Stimulated activated CD4-positive, alpha-beta T cell treated with anti-CD3 and anti-CD28 coated beads, Interleukin-12 subunit alpha, Interleukin-12 subunit beta, amount 100 ng/mL, for 4 hours (primary cell): ENCODE measurements around the gene UBE2G2.

Source experiments
- DNase-seq: peaks from one replicate; pipeline ENCODE4 v3.0.0-alpha.2; 2020

The UBE2G2 gene

DNA sequence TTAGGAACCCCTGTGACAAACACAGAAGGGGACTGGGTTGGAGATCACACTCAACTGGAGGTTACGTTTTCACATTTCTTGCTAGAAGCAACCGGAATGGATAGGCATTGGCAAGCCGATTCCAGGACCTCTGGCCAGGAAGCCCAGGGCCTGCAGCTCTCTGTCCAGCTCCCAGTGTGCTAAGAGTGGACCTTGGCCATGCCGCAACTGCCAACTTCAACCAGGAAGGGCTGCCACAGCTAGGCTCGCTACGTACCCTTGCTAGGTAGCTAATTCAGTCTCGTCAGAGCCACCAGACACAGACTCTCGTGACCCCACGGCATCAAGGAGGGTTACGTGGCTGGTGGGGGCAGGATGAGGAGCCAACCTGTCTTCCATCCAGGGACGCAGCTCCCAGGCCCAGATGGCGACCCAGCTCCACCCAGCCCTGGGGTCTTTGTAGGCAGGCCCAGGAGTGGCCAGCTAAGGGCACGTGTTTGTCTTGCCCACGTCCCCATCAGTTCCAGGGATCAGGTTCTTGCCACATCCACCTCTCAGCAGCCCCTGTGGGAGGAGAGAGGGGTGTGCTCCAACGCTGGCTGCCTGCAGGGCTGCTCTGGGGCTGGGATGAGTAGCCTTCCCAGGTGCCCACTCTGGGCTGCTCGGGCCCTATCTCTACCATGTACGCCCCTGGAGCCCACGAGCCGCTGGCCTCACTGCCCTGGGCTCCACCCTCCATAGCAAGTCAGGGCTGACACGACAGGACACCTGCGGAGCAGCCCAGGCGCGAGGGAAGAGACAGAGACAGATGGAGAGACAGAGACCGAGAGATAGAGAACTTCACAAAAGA is 39.2 kb downstream of the UBE2G2 start:
- no peak for DNase-seq

DNA sequence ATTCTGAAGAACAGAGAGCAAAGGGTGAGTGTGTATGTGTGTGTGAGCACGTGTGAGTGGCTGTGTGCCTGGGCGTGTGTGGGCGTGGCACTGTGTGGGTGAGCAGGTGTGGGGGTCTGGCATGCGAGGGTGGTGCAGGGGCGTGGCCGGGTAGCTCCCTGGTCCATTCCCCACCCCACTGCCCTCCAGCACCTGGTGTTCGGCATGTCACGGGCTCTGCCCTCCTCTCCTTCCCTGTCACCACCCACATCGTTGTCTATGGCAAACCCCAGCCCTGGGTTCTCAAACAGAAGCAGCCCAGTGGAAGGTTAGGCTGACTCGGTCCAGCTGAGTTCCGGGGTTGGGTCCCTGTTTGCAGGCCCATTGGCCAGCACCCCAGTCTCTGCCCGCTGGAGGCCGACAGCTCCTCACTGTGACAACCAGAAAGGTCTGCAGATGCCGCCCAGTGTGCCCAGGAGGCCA is 39.8 kb downstream of the UBE2G2 start:
- DNase-seq = no peak

DNA sequence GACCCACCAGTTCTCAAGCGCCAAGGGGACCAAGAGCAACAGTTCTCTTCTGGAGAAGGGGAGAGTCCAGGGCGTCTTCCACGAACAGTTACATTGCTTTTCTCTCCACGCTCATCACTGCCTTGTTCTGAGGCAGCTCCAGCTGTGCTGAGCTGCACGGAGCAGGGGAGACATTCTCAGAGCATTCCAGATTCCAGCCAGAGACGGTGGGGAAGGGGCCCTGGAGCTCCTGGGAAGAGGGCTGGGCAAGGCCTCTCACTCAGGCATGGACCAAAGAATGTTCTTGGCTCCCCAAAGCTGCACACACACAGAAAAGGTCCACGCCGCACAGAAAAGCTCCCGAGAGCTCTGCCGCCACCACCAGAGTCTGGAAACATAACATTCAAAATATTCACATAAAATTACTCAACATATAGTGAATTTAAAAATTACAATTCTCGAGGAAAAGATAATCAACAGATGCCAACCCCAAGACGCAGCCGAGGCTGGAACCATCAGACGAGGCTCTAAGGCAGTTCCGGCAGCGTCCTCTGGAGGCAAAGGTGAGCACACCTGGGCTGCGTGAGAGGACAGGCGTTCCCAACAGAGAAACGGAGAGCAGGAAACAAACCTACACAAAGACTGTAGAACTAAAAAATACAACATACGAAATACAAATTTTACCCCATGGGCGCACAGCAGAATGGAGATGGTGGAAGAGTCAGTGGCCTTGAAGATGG is 40.5 kb downstream of the UBE2G2 start:
- DNase-seq = no peak

DNA sequence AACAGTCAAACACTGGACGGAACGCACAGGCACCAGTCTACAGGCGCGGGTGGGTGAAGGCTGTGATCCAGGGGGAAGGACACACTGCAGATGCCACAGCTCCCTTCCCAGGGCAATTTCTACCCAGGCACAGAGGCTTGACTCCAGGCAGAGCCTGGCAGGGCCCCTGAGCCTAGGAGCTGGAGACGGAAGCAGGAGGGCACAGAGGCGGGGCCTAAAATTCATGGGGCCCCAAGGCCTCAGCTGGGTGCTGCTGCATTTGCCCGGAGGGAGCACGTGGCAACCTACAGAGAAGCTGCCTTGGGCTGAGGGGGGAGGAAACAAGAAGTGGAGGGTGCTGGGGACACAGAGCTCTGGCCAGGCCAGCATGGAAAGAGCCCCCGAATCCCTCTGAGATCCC is 41.2 kb downstream of the UBE2G2 start:
- no peak for DNase-seq

DNA sequence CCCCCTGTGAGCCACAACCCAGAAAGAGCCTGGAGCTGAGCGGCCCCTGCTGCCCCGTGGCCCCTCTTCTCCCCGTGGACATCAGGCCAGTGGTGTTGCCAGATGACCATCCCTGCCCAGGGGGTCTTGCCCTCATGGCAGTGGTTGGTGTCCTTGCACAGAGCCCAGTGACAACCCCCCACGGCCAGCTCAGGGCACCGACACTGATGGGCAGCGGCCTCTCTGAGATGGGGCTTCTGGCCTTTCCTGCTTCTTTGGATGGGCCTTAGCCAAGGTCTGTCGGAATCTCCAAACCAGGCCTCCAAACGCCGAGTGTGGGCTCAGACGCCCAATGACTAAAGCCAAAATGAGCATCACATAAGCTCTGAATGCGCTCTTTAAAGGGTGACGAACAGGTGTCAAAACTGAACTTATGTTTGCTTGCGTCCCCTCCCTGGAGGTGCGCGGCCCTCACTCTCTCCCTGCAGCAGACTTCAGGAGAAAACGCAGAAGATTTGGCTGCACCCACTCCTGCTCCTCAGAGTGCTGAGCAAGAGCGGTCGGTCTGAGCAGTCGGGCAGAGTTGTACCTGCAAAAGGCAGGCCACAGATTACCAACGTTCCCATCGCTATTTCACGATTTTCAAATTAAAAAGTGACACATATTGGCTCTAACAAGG is 41.9 kb downstream of the UBE2G2 start:
- DNase-seq = no peak

DNA sequence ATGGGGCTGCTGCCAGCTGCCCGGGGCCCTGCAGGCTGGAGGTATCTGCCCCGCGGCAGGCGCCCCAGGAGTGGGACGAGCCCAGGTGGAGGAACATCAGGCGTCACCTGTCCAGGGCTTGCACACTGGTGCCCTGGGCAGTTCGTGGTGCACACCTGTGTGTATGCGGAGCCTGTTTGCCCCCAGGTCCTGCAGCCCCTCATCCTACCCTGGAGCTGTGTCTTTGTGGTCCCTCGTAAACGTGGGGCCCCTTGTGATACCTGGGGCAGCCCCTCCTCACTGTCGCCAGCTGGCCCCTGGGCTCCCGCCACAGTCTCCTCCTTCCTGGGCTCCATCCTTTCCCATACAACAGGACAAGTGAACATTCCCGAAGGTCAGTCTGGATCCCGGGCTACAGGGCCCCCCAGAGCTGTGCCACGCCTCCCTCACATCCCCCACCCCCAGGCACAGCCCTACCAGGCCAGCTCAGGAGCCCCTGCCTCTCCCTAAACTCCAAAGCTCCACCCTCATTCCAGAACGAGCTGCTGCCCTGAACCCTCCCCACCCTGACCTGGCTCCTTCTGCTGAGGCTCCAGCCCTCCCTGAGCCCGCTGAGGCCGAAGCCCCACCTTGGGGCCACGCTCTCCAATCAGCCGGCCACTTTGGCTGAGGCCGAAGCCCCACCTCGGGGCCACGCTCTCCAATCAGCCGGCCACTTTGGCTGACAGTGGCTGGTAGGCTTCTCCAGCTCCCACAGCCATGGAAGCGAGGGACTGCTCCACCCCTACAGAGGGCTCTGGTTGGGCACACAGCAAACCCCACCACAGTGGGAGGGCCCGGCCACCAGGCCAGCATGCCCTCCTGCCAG is 42.6 kb downstream of the UBE2G2 start:
- DNase-seq = no peak

DNA sequence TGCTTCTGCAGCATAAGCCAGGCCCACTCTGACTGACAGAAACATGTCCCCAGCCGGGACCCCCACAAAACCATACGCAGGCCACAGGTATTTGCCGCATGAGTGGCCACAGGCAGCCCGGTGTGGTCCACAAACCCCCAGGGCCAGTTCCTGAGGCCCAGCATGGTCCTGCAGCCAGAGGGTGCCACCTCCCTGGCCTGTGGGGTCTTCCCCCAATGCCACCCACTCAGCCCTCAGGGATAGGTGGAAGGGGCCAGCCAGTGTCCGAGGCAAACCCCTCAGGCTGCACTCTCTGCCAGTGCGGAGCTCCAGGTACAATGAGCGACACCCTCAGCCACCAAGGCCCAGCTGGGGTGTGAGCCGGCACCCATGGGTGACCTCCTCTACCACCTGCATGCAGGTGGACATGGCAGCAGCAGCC is 43.5 kb downstream of the UBE2G2 start:
- no peak for DNase-seq

DNA sequence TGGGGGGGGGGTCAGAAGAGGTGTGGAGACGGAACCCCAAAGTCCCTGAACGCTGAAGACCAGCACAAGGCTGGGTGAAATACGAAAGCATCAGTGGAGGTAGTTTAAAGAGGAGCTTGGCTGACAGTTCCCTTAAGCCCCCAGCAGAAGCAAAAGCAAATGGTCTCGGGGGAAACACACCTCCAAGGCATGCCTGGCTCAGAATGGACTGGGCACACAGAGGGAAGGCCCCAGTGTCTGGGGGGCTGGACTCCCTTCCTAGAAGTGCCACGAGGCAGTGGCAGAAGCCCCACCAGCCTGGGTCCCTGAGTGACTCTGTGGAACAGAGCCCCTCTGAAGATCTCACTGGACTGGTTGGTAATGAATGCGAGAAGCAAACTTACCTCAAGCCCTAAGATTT is 43.9 kb downstream of the UBE2G2 start:
- no peak for DNase-seq

DNA sequence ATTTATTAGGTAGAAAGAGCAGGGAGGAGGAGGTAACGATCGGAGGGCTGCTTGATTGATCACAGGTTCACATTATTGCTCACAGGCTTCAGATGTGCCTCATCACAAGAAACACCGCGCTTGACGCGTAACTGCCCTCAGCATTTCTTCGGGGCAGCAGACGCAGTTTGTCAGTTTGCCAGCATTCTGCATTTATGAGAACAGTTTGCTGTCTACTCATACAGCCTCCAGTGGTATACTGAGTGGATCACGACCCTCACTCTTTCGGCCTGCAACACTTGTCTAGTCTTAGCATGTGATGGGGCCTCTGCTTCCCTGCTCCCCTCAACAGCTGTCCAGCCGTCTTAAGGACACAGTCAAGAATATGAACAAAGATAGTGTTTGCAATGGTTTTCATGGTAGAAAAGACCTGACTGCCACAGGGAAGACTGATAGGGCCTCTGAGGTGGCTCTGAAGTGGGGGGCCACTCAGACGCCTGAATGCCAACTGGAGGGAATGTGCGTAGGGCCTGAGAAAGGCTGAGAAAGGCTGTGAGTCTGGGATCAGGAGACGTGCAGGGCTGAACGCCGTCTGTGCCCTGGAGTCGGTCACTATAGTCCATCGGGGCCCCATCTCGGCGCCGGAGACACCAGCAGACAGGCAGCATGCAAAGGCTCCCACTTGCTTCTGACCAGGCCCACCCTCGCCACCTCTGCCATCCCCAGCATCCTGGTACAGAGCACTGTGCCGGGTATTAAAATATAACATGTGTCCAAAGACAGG is 45.0 kb downstream of the UBE2G2 start:
- DNase-seq = no peak

DNA sequence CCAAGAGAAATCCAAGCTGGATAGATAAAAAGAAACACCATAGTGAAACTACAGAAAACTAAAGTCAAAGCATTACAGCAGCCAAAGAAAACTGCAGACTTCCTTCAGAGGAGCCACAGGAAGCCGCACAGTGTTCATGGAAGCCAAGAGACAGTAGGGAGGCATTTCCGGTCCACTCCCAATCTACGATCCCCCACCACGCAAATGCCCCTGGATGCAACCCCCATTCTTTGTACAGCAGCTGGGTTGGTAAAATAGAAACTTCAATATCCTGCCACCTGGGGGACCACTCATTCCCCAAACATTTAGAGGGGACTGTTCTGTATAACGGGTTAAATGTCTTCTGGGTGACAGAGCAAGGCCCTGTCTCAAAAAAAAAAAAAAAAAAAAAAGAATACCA is 46.4 kb downstream of the UBE2G2 start:
- DNase-seq = no peak

DNA sequence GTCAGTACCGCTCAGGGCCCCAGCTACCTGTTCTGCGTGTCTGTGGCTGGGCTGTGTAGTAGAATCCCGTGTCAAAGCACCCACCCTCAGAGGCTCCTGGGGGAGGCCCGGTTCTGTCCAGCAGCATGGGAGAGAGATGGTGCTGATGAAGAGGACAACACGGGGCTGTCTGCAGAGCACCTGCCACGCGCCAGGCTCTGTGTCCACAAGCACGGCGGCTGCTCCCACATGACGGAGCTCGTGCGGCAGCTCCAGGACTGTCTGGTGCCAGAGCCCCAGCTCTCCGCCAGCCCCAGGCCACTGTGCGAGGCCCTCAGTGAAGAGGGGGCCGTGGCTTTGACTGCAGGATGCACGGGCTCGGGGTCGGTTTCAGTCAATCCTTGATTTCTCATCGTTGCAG is 48.3 kb downstream of the UBE2G2 start:
- no peak for DNase-seq

DNA sequence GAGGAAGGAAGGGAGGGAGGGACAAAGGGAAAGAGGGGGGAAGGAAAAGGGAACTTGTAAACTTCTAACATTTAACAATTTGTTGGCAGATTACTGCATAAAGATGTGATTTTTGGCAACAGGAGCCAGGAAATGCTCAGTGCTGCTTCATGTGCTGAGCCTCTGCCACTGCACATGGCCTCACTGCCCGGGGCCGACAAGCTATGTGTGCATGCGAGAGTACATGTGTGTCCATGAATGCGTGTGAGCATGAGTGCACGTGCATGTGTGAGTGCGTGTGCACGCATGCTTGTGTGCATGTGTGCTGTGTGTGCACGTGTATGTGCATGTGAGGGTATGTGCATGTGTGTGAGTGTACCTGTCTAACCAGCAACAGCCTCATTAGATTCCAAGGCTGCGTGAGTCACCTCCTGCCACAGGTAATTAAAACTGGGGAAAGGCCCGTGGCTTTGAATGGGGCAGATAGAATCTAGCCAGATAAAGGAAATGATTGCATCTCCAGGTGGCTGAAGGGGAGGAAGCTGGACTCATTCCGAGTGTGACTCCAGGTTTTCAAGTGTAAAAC is 48.9 kb downstream of the UBE2G2 start:
- DNase-seq = no peak

DNA sequence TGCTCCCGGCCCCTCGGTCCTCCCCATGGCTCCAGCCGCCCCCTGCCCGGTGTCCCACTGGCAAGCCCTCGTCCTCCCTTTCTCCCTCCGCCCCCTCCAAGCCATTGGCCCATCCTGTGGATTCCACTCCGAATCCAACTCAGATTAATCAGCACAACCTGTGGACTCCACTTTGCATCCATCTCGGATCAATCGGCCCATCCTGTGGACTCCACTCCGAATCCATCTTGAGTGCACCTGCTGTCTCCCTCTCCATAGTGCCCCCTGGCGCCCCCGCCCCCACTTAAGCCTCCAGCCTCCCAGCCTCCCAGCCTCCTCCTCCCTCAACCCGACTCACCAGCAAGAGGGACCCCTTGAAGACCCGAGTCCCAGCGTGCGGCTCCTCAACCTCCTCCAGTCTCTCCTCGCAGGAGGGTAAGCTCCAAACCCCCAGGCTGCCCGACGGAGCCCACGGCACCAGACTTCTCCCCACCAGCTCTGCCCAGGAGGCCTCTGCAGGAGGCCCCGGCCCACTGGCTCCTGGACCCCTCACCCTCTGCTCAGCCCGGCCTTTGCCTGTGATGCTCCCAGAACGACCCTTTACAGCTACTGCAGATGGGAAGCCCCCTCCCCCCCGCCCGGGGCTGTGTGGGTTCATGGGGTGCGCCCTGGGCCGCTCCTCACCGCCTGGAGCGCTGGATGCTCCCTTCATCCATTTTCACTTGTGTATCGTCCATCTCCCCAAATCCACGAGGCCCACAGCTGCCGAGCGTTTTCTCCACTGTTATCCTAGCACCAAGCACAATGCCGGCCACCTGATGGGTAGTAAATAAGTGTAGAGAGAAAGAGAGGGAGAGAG is 49.6 kb downstream of the UBE2G2 start:
- DNase-seq = no peak

DNA sequence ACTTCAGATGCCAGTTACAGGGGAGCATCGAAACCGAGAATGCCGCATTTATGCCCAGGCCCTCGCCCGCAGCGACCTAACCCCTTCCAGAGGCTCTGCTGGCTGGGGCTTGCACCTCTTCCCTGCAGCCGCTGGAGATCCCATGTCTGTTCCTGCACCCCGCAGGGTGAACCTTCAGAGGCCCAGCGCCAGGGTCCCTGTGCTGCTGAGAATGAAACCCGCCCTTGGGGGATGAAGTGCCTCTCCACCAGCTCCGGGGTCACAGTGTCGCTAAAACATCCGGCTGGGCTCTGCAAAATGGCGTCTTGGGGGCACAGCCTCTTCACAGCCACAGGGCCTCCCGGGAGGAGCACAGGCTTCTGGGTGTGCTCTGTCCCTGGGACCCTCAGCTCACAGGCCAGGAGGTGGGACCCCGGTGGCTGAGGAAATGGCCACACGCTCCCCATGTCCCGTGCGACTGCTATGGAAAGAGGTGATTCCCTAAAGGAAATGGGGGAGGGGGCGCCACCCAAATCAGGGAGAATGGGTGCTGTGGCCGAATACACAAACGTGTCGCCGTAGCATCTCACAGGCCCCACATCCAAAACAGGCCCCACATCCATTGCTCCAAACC is 50.3 kb downstream of the UBE2G2 start:
- DNase-seq = no peak

DNA sequence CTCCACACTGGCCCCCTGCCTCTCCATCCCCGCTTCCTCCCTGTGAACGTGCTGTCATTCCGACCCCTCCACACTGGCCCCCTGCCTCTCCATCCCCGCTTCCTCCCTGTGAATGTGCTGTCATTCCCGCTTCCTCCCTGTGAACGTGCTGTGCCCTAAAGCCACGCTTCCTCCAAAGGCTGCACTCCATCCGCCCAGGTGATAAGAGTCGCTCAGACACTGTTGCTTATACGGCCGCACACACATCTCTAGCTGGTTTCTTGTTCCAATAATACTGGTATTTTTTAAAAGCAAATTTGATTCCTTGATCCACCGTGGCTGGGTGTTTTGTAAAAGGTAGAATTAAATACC is 51.0 kb downstream of the UBE2G2 start:
- no peak for DNase-seq

DNA sequence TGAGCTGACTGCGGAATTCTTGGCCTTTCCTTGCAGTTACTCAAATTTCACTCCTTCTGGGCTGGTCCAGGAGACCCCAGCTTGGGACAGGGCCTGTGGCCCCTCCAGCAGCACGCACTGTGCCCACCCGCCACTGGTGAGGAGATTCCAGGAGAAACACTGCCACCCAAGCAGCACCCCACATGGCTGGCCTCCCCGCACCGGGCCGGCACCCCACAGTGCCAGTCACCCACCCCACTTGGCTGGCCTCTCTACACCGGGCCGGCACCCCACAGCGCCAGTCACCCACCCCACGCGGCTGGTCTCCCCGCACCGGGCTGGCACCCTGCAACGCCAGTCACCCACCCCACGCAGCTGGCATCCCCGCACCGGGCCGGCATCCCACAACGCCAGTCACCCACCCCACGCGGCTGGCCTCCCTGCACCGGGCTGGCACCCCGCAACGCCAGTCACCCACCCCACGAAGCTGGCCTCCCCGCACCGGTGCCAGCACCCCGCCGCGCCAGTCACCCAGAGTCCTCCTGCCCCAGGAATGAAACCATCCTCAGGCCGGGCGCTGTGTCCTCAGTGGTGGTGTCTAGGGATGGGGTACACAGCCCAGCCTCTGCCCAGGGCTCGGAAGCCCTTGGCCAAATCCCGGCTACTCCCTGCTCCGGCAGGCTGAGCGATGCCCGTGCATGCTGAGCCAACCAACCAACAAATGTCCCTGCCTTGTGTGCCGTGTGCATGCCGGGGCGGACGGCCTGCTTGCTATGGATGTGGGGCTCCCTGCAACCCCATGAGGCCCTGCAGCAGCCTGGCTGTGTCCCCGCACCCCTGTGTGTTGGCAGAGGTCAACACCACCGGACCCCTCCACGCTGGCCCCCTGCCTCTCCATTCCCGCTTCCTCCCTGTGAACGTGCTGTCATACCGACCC is 51.6 kb downstream of the UBE2G2 start:
- DNase-seq = no peak

DNA sequence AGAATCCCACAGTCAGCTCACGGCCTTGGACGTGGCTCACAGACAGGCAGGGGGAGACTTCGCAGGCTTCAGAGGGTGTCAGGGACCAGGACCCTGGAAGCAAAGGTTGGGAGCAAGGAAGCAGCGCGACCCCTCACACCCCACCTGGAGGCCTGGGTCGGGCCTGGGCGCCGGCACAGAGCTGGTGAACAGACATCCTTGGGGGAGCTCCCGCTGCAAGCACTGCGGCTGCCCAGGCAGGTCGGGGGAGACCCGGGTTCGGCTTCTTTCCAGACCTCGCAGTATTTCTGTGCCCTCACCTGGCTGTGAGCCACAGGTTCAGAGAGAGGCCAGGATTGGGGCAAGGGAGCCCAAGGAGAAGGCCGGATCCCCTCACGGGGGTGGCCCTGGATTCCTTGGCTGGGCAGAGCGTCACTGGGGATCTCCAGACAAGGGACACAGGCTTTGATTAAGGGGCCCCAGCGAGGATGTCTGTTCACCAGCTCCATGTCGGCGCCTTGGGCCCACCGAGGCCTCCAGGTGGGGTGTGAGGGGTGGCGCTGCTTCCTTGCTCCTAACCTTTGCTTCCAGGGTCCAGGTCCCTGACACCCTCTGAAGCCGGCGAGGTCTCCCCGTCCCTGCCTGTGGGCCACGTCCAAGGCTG is 52.4 kb downstream of the UBE2G2 start:
- DNase-seq = no peak

DNA sequence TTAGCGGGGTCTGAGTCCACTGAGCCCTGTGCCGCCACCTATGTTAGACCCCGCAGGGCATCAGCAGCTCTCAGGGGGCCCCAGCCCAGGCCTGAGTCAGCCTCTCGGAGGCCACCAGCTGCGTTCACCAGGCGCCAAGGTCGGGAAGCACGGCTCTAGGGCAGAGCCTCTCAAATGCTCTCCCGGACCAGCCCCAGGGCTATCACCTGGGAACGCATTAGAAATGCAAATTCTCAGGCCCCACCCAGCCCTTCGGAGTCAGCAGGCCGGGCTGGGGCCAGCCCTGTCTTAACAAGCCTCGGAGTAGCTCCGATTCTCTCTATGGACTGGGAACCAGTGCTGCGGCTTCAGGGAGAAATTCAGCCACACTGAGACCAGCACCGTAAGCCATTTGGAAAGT is 53.0 kb downstream of the UBE2G2 start:
- DNase-seq = no peak
